HG03521 (cell line): ENCODE data around the gene EBF3.

ENCODE experiments used
- ATAC-seq: cut with Tn5 transposase; IDR thresholded peaks from one replicate; pipeline ENCODE4 v1.9.1; 2021; ENCODE audit warnings: mild to moderate bottlenecking, moderate library complexity; ENCODE audit not compliant: unreplicated experiment

EBF3 gene

GRCh38 chr10:129963641-129964501 is at the start of gene EBF3:
Gene EBF3 (minus strand): TSS chr10:129964274. CDS start chr10:129963768, 506 bp downstream.
- no peak for ATAC-seq

- no peak for ATAC-seq
These were observed 49.5 kb upstream of the EBF3 start for GRCh38 chr10:130013335-130014262.

- no peak for ATAC-seq
These were observed 48.1 kb upstream of the EBF3 start for GRCh38 chr10:130012129-130012528.

- no peak for ATAC-seq
These were observed 46.6 kb upstream of the EBF3 start for GRCh38 chr10:130010653-130011052.

- no peak for ATAC-seq
These were observed 45.2 kb upstream of the EBF3 start for GRCh38 chr10:130009228-130009627.

GRCh38 chr10:130003787-130004613 is 39.9 kb upstream of the EBF3 start:
- ATAC-seq = no peak

GRCh38 chr10:130003166-130003565 is 39.1 kb upstream of the EBF3 start:
- ATAC-seq = no peak

- no peak for ATAC-seq
These were observed 38.5 kb upstream of the EBF3 start for GRCh38 chr10:130002606-130003005.

GRCh38 chr10:130000918-130001317 is 36.8 kb upstream of the EBF3 start:
- ATAC-seq = no peak

- ATAC-seq = no peak
These were observed 35.1 kb upstream of the EBF3 start for GRCh38 chr10:129999140-129999539.

- no peak for ATAC-seq
These were observed 29.5 kb upstream of the EBF3 start for GRCh38 chr10:129993621-129994020.

GRCh38 chr10:129992356-129992755 is 28.3 kb upstream of the EBF3 start:
- ATAC-seq = no peak

- ATAC-seq = no peak
These were observed 18.8 kb upstream of the EBF3 start for GRCh38 chr10:129982825-129983224.

- ATAC-seq = no peak
These were observed 14.9 kb upstream of the EBF3 start for GRCh38 chr10:129978980-129979379.

GRCh38 chr10:129978322-129978721 is 14.2 kb upstream of the EBF3 start:
- ATAC-seq = no peak

- no peak for ATAC-seq
These were observed 13.7 kb upstream of the EBF3 start for GRCh38 chr10:129977794-129978193.

- ATAC-seq = no peak
These were observed 9.6 kb upstream of the EBF3 start for GRCh38 chr10:129973674-129974059.

GRCh38 chr10:129972966-129973673 is 9.0 kb upstream of the EBF3 start:
- ATAC-seq = no peak

GRCh38 chr10:129972145-129972965 is 8.3 kb upstream of the EBF3 start:
- ATAC-seq = no peak
